ENCODE data around the gene GLT8D1.

Gene GLT8D1

DNA sequence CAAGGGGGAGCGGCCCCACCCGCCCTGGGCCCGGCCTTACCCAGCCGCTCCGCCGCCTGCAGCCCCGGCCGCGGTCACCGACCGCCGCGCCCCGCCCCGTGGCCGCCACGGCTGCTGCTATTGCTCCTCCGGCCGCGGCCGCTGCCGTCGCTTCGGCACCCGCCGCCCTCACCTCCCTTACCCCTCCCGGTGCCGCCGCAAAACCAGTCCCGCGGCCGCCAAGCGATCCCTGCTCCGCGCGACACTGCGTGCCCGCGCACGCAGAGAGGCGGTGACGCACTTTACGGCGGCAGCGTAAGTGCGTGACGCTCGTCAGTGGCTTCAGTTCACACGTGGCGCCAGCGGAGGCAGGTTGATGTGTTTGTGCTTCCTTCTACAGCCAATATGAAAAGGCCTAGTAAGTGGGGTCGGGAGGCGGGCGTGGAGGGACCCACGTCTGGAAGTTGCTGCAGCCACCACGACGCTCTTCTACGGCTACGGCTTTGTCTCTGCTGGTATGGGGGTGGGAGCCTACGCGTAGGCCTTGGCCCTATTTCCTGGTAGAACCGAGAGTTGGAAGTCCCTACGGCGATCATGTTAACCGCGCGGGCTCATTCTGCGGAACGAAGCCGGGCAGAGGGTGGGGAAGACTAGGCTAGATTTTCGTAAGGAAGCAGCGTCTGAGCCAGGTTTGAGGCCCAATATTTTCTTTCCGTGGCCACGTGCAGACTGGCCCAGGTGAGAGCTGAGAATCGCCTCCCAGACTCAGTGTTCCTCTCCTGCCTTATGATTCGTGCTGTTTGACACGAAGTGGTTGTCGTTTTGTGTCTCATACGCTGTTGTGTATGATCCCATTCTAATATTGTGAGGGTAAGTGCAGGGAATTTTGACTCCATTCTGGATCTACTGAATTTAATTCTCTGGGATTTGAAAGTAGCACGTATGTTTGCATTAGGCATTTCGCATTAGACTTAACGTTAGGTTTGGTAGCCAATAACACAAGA lies 19.6 kb downstream of the GLT8D1 start, which contains the start of the genes GNL3 and PBRM1:
TSS of gene GNL3 (plus strand) at position 324 of the 983 bp plus-strand sequence. CDS start at position 385, 61 bp downstream.
TSS of gene PBRM1 (minus strand) at position 205 of the 983 bp plus-strand sequence.
- peak; percentile 90 for TF ChIP-seq POLR2A (IDR thresholded peaks at IDR 0.05; ENCODE audit: extremely low read depth, insufficient read length)
- TF ChIP-seq, protein P1, sequence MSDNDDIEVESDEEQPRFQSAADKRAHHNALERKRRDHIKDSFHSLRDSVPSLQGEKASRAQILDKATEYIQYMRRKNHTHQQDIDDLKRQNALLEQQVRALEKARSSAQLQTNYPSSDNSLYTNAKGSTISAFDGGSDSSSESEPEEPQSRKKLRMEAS (IDR thresholded peaks at IDR 0.05; ENCODE audit: low read depth, low read length), result peak; percentile 99
- peak; percentile 99 for TF ChIP-seq MYC (IDR thresholded peaks at IDR 0.05; ENCODE audit: low read depth, low read length)
- TF ChIP-seq, protein P2, sequence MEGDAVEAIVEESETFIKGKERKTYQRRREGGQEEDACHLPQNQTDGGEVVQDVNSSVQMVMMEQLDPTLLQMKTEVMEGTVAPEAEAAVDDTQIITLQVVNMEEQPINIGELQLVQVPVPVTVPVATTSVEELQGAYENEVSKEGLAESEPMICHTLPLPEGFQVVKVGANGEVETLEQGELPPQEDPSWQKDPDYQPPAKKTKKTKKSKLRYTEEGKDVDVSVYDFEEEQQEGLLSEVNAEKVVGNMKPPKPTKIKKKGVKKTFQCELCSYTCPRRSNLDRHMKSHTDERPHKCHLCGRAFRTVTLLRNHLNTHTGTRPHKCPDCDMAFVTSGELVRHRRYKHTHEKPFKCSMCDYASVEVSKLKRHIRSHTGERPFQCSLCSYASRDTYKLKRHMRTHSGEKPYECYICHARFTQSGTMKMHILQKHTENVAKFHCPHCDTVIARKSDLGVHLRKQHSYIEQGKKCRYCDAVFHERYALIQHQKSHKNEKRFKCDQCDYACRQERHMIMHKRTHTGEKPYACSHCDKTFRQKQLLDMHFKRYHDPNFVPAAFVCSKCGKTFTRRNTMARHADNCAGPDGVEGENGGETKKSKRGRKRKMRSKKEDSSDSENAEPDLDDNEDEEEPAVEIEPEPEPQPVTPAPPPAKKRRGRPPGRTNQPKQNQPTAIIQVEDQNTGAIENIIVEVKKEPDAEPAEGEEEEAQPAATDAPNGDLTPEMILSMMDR (IDR thresholded peaks at IDR 0.05; ENCODE audit: low read depth, low read length), result no peak
- peak; percentile 97 for DNase-seq (ENCODE audit: low read depth)
- H3K4me3 ChIP-seq (ENCODE audit: low read depth, low read length), result peak within 1 kb of the TSS; percentile 85

DNA sequence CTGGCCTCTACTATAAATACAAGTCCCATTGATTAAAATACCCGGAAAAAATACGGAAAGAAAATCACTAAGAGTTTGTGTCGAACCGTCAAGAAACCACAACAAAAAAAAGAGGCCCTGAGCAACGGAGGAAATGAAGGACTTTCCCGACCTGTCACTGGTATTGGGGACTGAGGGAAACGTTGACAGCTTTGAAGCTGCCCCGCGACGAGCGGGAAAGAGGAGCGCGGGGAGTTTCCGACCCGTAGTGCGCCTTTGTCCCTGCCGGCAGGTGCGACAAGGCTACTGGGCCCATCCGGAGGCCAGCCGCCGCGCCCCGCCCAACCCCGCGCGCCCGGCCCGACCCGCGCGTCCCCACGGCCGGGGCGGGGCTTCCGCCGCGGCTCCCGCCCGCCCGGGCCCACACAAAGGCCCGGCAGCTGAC lies 20.3 kb downstream of the GLT8D1 start:
- TF ChIP-seq, protein P1 (IDR thresholded peaks at IDR 0.05; ENCODE audit: low read depth, low read length), result no peak
- TF ChIP-seq POLR2A (IDR thresholded peaks at IDR 0.05; ENCODE audit: extremely low read depth, insufficient read length), result no peak
- no peak for TF ChIP-seq MYC (IDR thresholded peaks at IDR 0.05; ENCODE audit: low read depth, low read length)
- TF ChIP-seq, protein P2 (IDR thresholded peaks at IDR 0.05; ENCODE audit: low read depth, low read length), result no peak
- peak; percentile 85 for DNase-seq (ENCODE audit: low read depth)
- H3K4me3 ChIP-seq (ENCODE audit: low read depth, low read length), result peak overlapping the region; percentile 74

DNA sequence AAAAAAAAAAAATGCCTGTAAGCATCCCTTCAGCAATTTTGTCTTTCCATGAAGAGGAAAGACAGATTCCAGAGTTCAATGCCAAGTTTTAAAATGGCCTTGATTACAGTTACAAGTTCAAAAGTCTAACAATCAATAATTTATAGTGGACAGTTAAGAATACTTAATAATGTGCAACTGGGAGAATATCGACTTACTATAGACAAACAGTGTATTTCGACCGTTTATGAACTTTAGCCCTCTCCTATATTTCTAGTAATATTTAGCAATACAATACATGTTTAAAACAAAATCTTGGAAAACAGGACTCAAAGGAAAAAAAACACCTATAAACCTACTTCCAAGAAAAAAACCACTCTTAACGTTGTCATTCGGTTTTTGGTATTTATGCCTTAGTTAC lies 21.4 kb downstream of the GLT8D1 start:
- H3K4me3 ChIP-seq (ENCODE audit: low read depth, low read length), result peak overlapping the region; percentile 74
- DNase-seq (ENCODE audit: low read depth), result no peak
- TF ChIP-seq, protein P2 (IDR thresholded peaks at IDR 0.05; ENCODE audit: low read depth, low read length), result no peak
- TF ChIP-seq MYC (IDR thresholded peaks at IDR 0.05; ENCODE audit: low read depth, low read length) (no peak), POLR2A (IDR thresholded peaks at IDR 0.05; ENCODE audit: extremely low read depth, insufficient read length) (no peak)
- TF ChIP-seq, protein P1 (IDR thresholded peaks at IDR 0.05; ENCODE audit: low read depth, low read length), result no peak

DNA sequence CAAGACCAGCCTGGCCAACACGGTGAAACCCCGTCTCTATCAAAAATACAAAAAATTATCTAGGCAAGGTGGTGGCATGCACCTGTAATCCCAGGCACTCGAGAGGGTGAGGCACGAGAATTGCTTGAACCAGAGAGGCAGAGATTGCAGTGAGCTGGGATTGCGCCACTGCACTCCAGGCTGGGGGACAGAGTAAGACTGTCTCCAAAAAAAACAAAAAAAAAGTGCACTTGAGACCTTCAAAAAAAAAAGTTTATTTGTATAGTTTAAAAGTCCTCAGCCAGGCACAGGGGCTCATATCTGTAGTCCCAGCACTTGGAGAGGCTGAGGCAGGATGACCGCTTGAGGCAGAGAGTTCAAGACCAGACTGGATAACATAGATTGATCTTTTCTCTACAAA lies 22.0 kb downstream of the GLT8D1 start:
- TF ChIP-seq, protein P2 (IDR thresholded peaks at IDR 0.05; ENCODE audit: low read depth, low read length), result no peak
- TF ChIP-seq, protein P1 (IDR thresholded peaks at IDR 0.05; ENCODE audit: low read depth, low read length), result no peak
- no peak for TF ChIP-seq POLR2A (IDR thresholded peaks at IDR 0.05; ENCODE audit: extremely low read depth, insufficient read length)
- TF ChIP-seq MYC (IDR thresholded peaks at IDR 0.05; ENCODE audit: low read depth, low read length), result no peak
- no peak overlapping the region for H3K4me3 ChIP-seq (ENCODE audit: low read depth, low read length)
- DNase-seq (ENCODE audit: low read depth), result no peak

DNA sequence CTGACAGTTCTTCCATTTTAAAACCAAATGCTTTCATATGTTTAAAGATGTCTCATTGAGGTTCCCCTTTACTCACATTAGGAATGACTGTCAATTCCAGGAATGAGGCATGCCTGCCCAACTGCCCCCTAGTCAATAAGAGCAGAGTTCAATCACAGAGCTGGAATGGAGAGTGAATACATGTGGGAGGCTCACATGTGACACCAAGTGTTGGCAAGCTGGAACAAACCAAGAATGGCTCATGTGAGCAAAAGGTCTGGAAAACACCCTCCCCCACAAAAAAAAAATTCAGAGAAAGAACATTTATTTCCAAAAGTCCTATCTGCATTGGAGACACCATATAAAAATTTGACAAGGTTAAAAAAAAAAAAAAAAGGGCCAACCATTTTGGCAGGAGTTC lies 23.6 kb downstream of the GLT8D1 start:
- DNase-seq (ENCODE audit: low read depth), result peak; percentile 55
- H3K4me3 ChIP-seq (ENCODE audit: low read depth, low read length), result no peak overlapping the region
- TF ChIP-seq, protein P1 (IDR thresholded peaks at IDR 0.05; ENCODE audit: low read depth, low read length), result peak; percentile 70
- TF ChIP-seq POLR2A (IDR thresholded peaks at IDR 0.05; ENCODE audit: extremely low read depth, insufficient read length), result no peak
- TF ChIP-seq, protein P2 (IDR thresholded peaks at IDR 0.05; ENCODE audit: low read depth, low read length), result peak; percentile 23
- peak; percentile 53; the same call in 1 of the 2 replicates for TF ChIP-seq MYC (IDR thresholded peaks at IDR 0.05; ENCODE audit: low read depth, low read length)

Data from NB4 (cell line).